Measurements from ENCODE around the gene MAML3. TPM values are rescaled to one million over a fixed set of nuclear protein-coding genes. Genes with fewer than 3 reads are reported as not detected.
"Not testable (repeated sequence)": the region's sequence is repeated elsewhere in the genome, so short reads cannot be mapped to it uniquely, and the experiment has no call there.

Gene MAML3
- total RNA-seq, 1 donor from 2014 or later, result 5.8 TPM

GRCh38 chr4:139734201-139734874, 419.6 kb downstream of the MAML3 start:
- peak; percentile 70 for DNase-seq (ENCODE audit: low spot score)

GRCh38 chr4:139732991-139733570, 420.9 kb downstream of the MAML3 start:
- peak; percentile 76 for DNase-seq (ENCODE audit: low spot score)

GRCh38 chr4:139728840-139729239, 425.1 kb downstream of the MAML3 start:
- DNase-seq (ENCODE audit: low spot score), result no peak

GRCh38 chr4:139728146-139728545, 425.8 kb downstream of the MAML3 start:
- no peak for DNase-seq (ENCODE audit: low spot score)

GRCh38 chr4:139726615-139727014, 427.4 kb downstream of the MAML3 start:
- no peak for DNase-seq (ENCODE audit: low spot score)

GRCh38 chr4:139725236-139725635, 428.7 kb downstream of the MAML3 start:
- DNase-seq (ENCODE audit: low spot score), result no peak

GRCh38 chr4:139721789-139722188, 432.2 kb downstream of the MAML3 start:
- no peak for DNase-seq (ENCODE audit: low spot score)

- DNase-seq (ENCODE audit: low spot score), result peak; percentile 66
These were observed 433.2 kb downstream of the MAML3 start for GRCh38 chr4:139720806-139721205.

GRCh38 chr4:139719381-139720101, 434.4 kb downstream of the MAML3 start:
- DNase-seq (ENCODE audit: low spot score), result no peak

- no peak for DNase-seq (ENCODE audit: low spot score)
These were observed 435.2 kb downstream of the MAML3 start for GRCh38 chr4:139718833-139719232.

GRCh38 chr4:139718358-139718757, 435.6 kb downstream of the MAML3 start:
- no peak for DNase-seq (ENCODE audit: low spot score)

- peak; percentile 80 for DNase-seq (ENCODE audit: low spot score)
These were observed 438.1 kb downstream of the MAML3 start for GRCh38 chr4:139715746-139716391.

GRCh38 chr4:139712882-139713281, 441.1 kb downstream of the MAML3 start:
- DNase-seq (ENCODE audit: low spot score), result no peak

GRCh38 chr4:139711461-139711860, 442.5 kb downstream of the MAML3 start:
- DNase-seq (ENCODE audit: low spot score), result peak; percentile 65

GRCh38 chr4:139710073-139710472, 443.9 kb downstream of the MAML3 start:
- DNase-seq (ENCODE audit: low spot score), result no peak

GRCh38 chr4:139709660-139710059, 444.3 kb downstream of the MAML3 start:
- DNase-seq (ENCODE audit: low spot score), result no peak

GRCh38 chr4:139704915-139705485, 449.0 kb downstream of the MAML3 start:
- DNase-seq (ENCODE audit: low spot score), result no peak

GRCh38 chr4:139700568-139700967, 453.4 kb downstream of the MAML3 start:
- DNase-seq (ENCODE audit: low spot score), result no peak

GRCh38 chr4:139698167-139698925, 455.6 kb downstream of the MAML3 start:
- DNase-seq (ENCODE audit: low spot score), result not testable (repeated sequence)

- no peak for DNase-seq (ENCODE audit: low spot score)
These were observed 457.5 kb downstream of the MAML3 start for GRCh38 chr4:139696491-139696890.

- peak; percentile 68 for DNase-seq (ENCODE audit: low spot score)
These were observed 459.4 kb downstream of the MAML3 start for GRCh38 chr4:139694522-139695107.
